Bronchial epithelial cell (primary cell): ENCODE data around the gene ANKRD62. TPM values are rescaled to one million over a fixed set of nuclear protein-coding genes. Genes with fewer than 3 reads are reported as not detected.

ENCODE experiments used
- DNase-seq: peaks from one replicate; pipeline ENCODE4 v3.0.0-alpha.2; 2010; ENCODE audit warnings: low read depth
- FAIRE-seq: peaks from 2 replicates; lab custom pipeline; 2011; peaks lifted over from hg19 to GRCh38; lab: Jason Lieb, UNC
- H3K27me3 ChIP-seq: 2 replicates; pipeline ENCODE4 v1.5.1; 2011; ENCODE audit warnings: low read length; ENCODE audit not compliant: control insufficient read depth, insufficient read depth
- H3K36me3 ChIP-seq: 2 replicates; pipeline ENCODE4 v1.5.1; 2011; ENCODE audit warnings: low read length; ENCODE audit not compliant: control insufficient read depth, insufficient read depth
- H3K4me3 ChIP-seq: 2 replicates; pipeline ENCODE4 v1.5.1; 2011; ENCODE audit warnings: mild to moderate bottlenecking, low read depth, low read length, control low read depth
- CTCF ChIP-seq: IDR thresholded peaks from 2 replicates; pipeline ENCODE4 v1.5.1; 2011; ENCODE audit warnings: mild to moderate bottlenecking, moderate library complexity, low read length, control low read depth, inconsistent platforms; ENCODE audit not compliant: insufficient read depth, severe bottlenecking
- total RNA-seq: library from RNA; depleted of rRNA; stranded (reverse); fragments of >200 nt; gene quantifications from 2 replicates; pipeline ENCODE4 v1.2.1, GENCODE V29; 2014

Gene ANKRD62
- under 0.01 and 0.13 TPM in 2 replicates for total RNA-seq

- Histone ChIP-seq H3K27me3 (no peaks in the 10 kb centered on the region), H3K36me3 (no peaks in the 10 kb centered on the region), H3K4me3 (no peak within 1 kb of the TSS)
- FAIRE-seq (no peak), DNase-seq (no peak)
- TF ChIP-seq CTCF: no peak
Observed at GRCh38 chr18:12093520-12094257, at the start of gene ANKRD62. Gene ANKRD62, plus strand, starts transcription at chr18:12093843. Its CDS starts 175 bp downstream, at chr18:12094018.

- no peak for DNase-seq
- H3K4me3 ChIP-seq: no peak overlapping the region
Observed at GRCh38 chr18:12044591-12044990, 49.1 kb upstream of the ANKRD62 start.

GRCh38 chr18:12046046-12046750 lies 47.4 kb upstream of the ANKRD62 start:
- Histone ChIP-seq H3K4me3 (no peak overlapping the region), H3K36me3 (no peaks in the 10 kb centered on the region), H3K27me3 (no peaks in the 10 kb centered on the region)
- no peak for TF ChIP-seq CTCF
- FAIRE-seq (no peak), DNase-seq (no peak)

More at GRCh38 chr18:12044591-12044990, 49.1 kb upstream of the ANKRD62 start:
- FAIRE-seq: no peak
- H3K36me3 ChIP-seq: no peaks in the 10 kb centered on the region
- no peak for TF ChIP-seq CTCF
- H3K27me3 ChIP-seq: no peaks in the 10 kb centered on the region

- FAIRE-seq: no peak
- TF ChIP-seq CTCF: peak; percentile 5
- Histone ChIP-seq H3K27me3 (no peaks in the 10 kb centered on the region), H3K36me3 (no peaks in the 10 kb centered on the region), H3K4me3 (no peak overlapping the region)
- no peak for DNase-seq
Observed at GRCh38 chr18:12046751-12047335, 46.8 kb upstream of the ANKRD62 start.

- TF ChIP-seq CTCF: no peak
- Histone ChIP-seq H3K4me3 (no peak overlapping the region), H3K36me3 (no peaks in the 10 kb centered on the region), H3K27me3 (no peaks in the 10 kb centered on the region)
- FAIRE-seq (no peak), DNase-seq (no peak)
Observed at GRCh38 chr18:12048010-12048826, 45.4 kb upstream of the ANKRD62 start.
